OCI-LY1 (cell line): ENCODE results near the gene FAM114A1.

ENCODE experiments used
- CTCF ChIP-seq: fragments of 200-600 bp; sonication (generic), shearing (Covaris generic); IDR thresholded peaks from 2 replicates; pipeline ENCODE4 v1.5.1; 2017; ENCODE audit warnings: mild to moderate bottlenecking, antibody characterized with exemption, low read length, moderate library complexity, mixed read lengths
- EZH2 ChIP-seq: fragments of 200-600 bp; sonication (generic), shearing (Covaris generic); IDR thresholded peaks from 2 replicates; pipeline ENCODE4 v1.8.0; 2017; ENCODE audit warnings: borderline replicate concordance, mixed run types, mild to moderate bottlenecking, antibody characterized with exemption, low read length, moderate library complexity, mixed read lengths

GRCh38 chr4:38920677-38921076 lies 53.1 kb downstream of the FAM114A1 start:
- TF ChIP-seq CTCF (no peak), EZH2 (no peak)
